HG03457 (cell line): Measurements from ENCODE around the gene MGAM2.

Experiments used
- ATAC-seq: cut with Tn5 transposase; IDR thresholded peaks from one replicate; pipeline ENCODE4 v1.9.1; 2021; ENCODE audit warnings: moderate number of reproducible peaks; ENCODE audit not compliant: unreplicated experiment

MGAM2 gene

GRCh38 chr7:142174441-142174840 is 62.9 kb downstream of the MGAM2 start:
- no peak for ATAC-seq

GRCh38 chr7:142175594-142175993 is 64.1 kb downstream of the MGAM2 start:
- no peak for ATAC-seq

GRCh38 chr7:142176901-142177300 is 65.4 kb downstream of the MGAM2 start:
- no peak for ATAC-seq

- ATAC-seq = no peak
These were observed 66.4 kb downstream of the MGAM2 start for GRCh38 chr7:142177869-142178268.

- ATAC-seq = no peak
These were observed 68.9 kb downstream of the MGAM2 start for GRCh38 chr7:142180426-142180825.

GRCh38 chr7:142181211-142181610 is 69.7 kb downstream of the MGAM2 start:
- ATAC-seq = no peak

- no peak for ATAC-seq
These were observed 70.4 kb downstream of the MGAM2 start for GRCh38 chr7:142181966-142182365.

- no peak for ATAC-seq
These were observed 73.6 kb downstream of the MGAM2 start for GRCh38 chr7:142185069-142185468.

- no peak for ATAC-seq
These were observed 74.3 kb downstream of the MGAM2 start for GRCh38 chr7:142185801-142186200.

- no peak for ATAC-seq
These were observed 76.6 kb downstream of the MGAM2 start for GRCh38 chr7:142188154-142188553.

- ATAC-seq = no peak
These were observed 77.3 kb downstream of the MGAM2 start for GRCh38 chr7:142188846-142189245.

GRCh38 chr7:142194201-142194600 is 82.7 kb downstream of the MGAM2 start:
- no peak for ATAC-seq

GRCh38 chr7:142196066-142196840 is 84.7 kb downstream of the MGAM2 start:
- no peak for ATAC-seq

GRCh38 chr7:142200206-142200605 is 88.7 kb downstream of the MGAM2 start:
- ATAC-seq = no peak

GRCh38 chr7:142228537-142229104 is 117.1 kb downstream of the MGAM2 start:
- no peak for ATAC-seq

- ATAC-seq = no peak
These were observed 120.2 kb downstream of the MGAM2 start for GRCh38 chr7:142231716-142232115.

GRCh38 chr7:142240546-142240945 is 129.0 kb downstream of the MGAM2 start:
- ATAC-seq = no peak

GRCh38 chr7:142243823-142244222 is 132.3 kb downstream of the MGAM2 start:
- ATAC-seq = no peak

GRCh38 chr7:142248166-142249160 is 136.9 kb downstream of the MGAM2 start:
- ATAC-seq = no peak

- ATAC-seq = no peak
These were observed 138.4 kb downstream of the MGAM2 start for GRCh38 chr7:142249918-142250317.

- no peak for ATAC-seq
These were observed 139.2 kb downstream of the MGAM2 start for GRCh38 chr7:142250705-142251104.
